Left lung (tissue), 10 donors: ENCODE measurements around the gene BUD23. TPM values are rescaled to one million over a fixed set of nuclear protein-coding genes. Genes with fewer than 3 reads are reported as not detected.

Experiments
- ATAC-seq: fragments of 200-7000 bp; cut with Tn5 transposase; one replicate; pipeline ENCODE4 v1.9.1; 2020; ENCODE audit warnings: moderate library complexity
- DNase-seq, 4 donors: peaks; one replicate each; pipeline ENCODE4 v3.0.0-alpha.2; 2013 to 2020
- H3K27ac ChIP-seq, 2 donors: fragments of 200-600 bp; sonication (generic) in 1 of 2; one replicate each; pipeline versions ENCODE4 v1.5.0 to v1.8.0; 2020 to 2021
- H3K27me3 ChIP-seq, 2 donors: fragments of 200-600 bp; sonication (generic) in 1 of 2; one replicate each; pipeline versions ENCODE4 v1.5.0 to v1.8.0; 2020 to 2021
- H3K36me3 ChIP-seq, 2 donors: fragments of 200-600 bp; sonication (generic) in 1 of 2; one replicate each; pipeline versions ENCODE4 v1.5.0 to v1.8.0; 2020 to 2021
- H3K4me1 ChIP-seq, 2 donors: fragments of 200-600 bp; one replicate each; pipeline ENCODE4 v1.8.0; 2021
- H3K4me3 ChIP-seq, 2 donors: fragments of 200-600 bp; sonication (generic) in 1 of 2; one replicate each; pipeline versions ENCODE4 v1.5.0 to v1.8.0; 2020 to 2021; ENCODE audit warnings: mild to moderate bottlenecking in 1 of 2
- H3K9me3 ChIP-seq, 2 donors: fragments of 200-600 bp; sonication (generic) in 1 of 2; one replicate each; pipeline versions ENCODE4 v1.5.0 to v1.8.0; 2020 to 2021
- CTCF ChIP-seq, 2 donors: fragments of 200-600 bp; sonication (generic) in 1 of 2; IDR thresholded peaks; one replicate each; pipeline versions ENCODE4 v1.5.0 to v1.8.0; 2021; ENCODE audit warnings: antibody characterized with exemption in 2 of 2
- intact Hi-C, 2 donors: fragments of 100-400 bp; cut with DNase I; formaldehyde crosslinking; loops; one replicate each; pipeline versions ENCODE4 v1.11.2 to v1.14.2; 2022
- polyA plus RNA-seq, 6 donors: library from polyadenylated mRNA; unstranded; fragments of 120-200 nt; gene quantifications; one replicate each; pipeline ENCODE4 v1.2.1, GENCODE V29; 2013; ENCODE audit not compliant: insufficient read length in 6 of 6
- total RNA-seq, 2 donors: library from RNA; stranded (reverse); fragmentation: NEBNext Ultra II Directional; extraction: Animal tissue kit (Norgen Biotek cat#: 25700); gene quantifications; one replicate each; pipeline ENCODE4 v1.2.1, GENCODE V29; 2021
- donor health status: DM: no; HTN: yes; CAD: no.
- donor health status: DM: no; HTN: no; CAD: no.

BUD23 gene
- total and polyA plus RNA-seq, 8 donors = 44.6 to 95.0 (median 77.8) TPM

- ATAC-seq (peak; percentile 14), DNase-seq (no peak)
- Histone ChIP-seq H3K27me3 (peaks cover 0 to 36% of the 10 kb centered on the region in 2 donors), H3K36me3 (peaks cover 0 to 62% of the 10 kb centered on the region in 2 donors), H3K9me3 (no peaks in the 10 kb centered on the region), H3K27ac (no peak overlapping the region), H3K4me3 (no peak overlapping the region), H3K4me1 (peaks cover 2 to 9% of the 10 kb centered on the region in 2 donors)
- intact Hi-C loops = no loop called here
- TF ChIP-seq CTCF (IDR thresholded peaks at IDR 0.05) = peak; percentile 37 to 62
Measured at GRCh38 chr7:73701357-73701995, 18.1 kb downstream of the BUD23 start.

GRCh38 chr7:73702226-73702625, 18.8 kb downstream of the BUD23 start:
- TF ChIP-seq CTCF (IDR thresholded peaks at IDR 0.05) = no peak
- no peak for DNase-seq

GRCh38 chr7:73702665-73703064, 19.3 kb downstream of the BUD23 start:
- ATAC-seq (no peak), DNase-seq (no peak)
- Histone ChIP-seq H3K4me1 (peaks cover 2 to 9% of the 10 kb centered on the region in 2 donors), H3K4me3 (no peak overlapping the region), H3K36me3 (peaks cover 0 to 51% of the 10 kb centered on the region in 2 donors), H3K9me3 (no peaks in the 10 kb centered on the region), H3K27ac (no peak overlapping the region), H3K27me3 (peaks cover 0 to 44% of the 10 kb centered on the region in 2 donors)
- TF ChIP-seq CTCF (IDR thresholded peaks at IDR 0.05) = no peak
- intact Hi-C loops = no loop called here

More at GRCh38 chr7:73702226-73702625, 18.8 kb downstream of the BUD23 start:
- peak; percentile 2 for ATAC-seq
- Histone ChIP-seq H3K4me1 (peaks cover 2 to 9% of the 10 kb centered on the region in 2 donors), H3K4me3 (no peak overlapping the region), H3K27ac (no peak overlapping the region), H3K36me3 (peaks cover 0 to 55% of the 10 kb centered on the region in 2 donors), H3K9me3 (no peaks in the 10 kb centered on the region), H3K27me3 (peaks cover 0 to 43% of the 10 kb centered on the region in 2 donors)
- intact Hi-C loops = no loop called here

DNA sequence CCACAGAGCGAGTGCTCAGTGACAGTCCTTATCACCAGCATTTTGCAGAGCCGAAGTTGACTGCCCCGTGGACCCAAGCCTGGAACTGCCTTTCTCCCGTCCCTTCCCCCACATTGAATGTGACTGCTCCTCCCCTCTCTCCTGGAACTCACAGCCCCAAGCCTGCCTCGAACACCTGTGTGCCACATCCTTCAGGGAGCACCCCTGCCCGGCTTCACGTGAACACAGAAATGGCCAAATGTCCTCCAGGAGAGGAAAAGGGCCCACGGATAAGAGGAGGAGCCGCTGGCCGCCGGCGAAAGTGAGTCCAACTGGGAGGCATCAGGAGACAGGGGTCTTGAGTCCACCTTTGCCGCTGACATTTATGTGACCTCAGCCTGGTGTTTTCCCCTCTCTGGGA, 19.8 kb downstream of the BUD23 start:
- no peak for ATAC-seq
- intact Hi-C loops = no loop called here
- H3K9me3 ChIP-seq = no peaks in the 10 kb centered on the region
- TF ChIP-seq CTCF (IDR thresholded peaks at IDR 0.05) = no peak
- H3K4me3 ChIP-seq = no peak overlapping the region
- peaks cover 0 to 45% of the 10 kb centered on the region in 2 donors for H3K36me3 ChIP-seq
- DNase-seq = no peak
- H3K27ac ChIP-seq = no peak overlapping the region
- H3K4me1 ChIP-seq = peaks cover 2 to 9% of the 10 kb centered on the region in 2 donors
- peaks cover 0 to 44% of the 10 kb centered on the region in 2 donors for H3K27me3 ChIP-seq

GRCh38 chr7:73703757-73704639, 20.6 kb downstream of the BUD23 start:
- H3K36me3 ChIP-seq = peaks cover 0 to 41% of the 10 kb centered on the region in 2 donors
- intact Hi-C loops = no loop called here
- no peak for TF ChIP-seq CTCF (IDR thresholded peaks at IDR 0.05)
- no peak overlapping the region for H3K27ac ChIP-seq
- H3K9me3 ChIP-seq = no peaks in the 10 kb centered on the region
- ATAC-seq = peak; percentile 78
- H3K4me1 ChIP-seq = peaks cover 2 to 9% of the 10 kb centered on the region in 2 donors
- H3K27me3 ChIP-seq = peaks cover 0 to 44% of the 10 kb centered on the region in 2 donors
- DNase-seq = peak in 1 of 4 donors; percentile 53
- no peak overlapping the region for H3K4me3 ChIP-seq
